Measurements from ENCODE around the gene CUTC.
"Not testable (repeated sequence)": the region's sequence is repeated elsewhere in the genome, so short reads cannot be mapped to it uniquely, and the experiment has no call there.

Gene CUTC

GRCh38 chr10:99732033-99732842, at the start of gene CUTC, which contains the start of gene COX15:
Gene CUTC, plus strand, starts transcription at chr10:99732234. Its CDS starts 115 bp downstream, at chr10:99732349.
Gene COX15, minus strand, starts transcription at chr10:99732127. Its CDS starts 78 bp downstream, at chr10:99732049.
- DNase-seq (ENCODE audit: low read depth), result peak; percentile 91

- no peak for DNase-seq (ENCODE audit: low read depth)
These were observed 49.3 kb upstream of the CUTC start for GRCh38 chr10:99682752-99683151.

GRCh38 chr10:99685597-99685967, 46.5 kb upstream of the CUTC start:
- no peak for DNase-seq (ENCODE audit: low read depth)

GRCh38 chr10:99689461-99689860, 42.6 kb upstream of the CUTC start:
- DNase-seq (ENCODE audit: low read depth), result no peak

- DNase-seq (ENCODE audit: low read depth), result no peak
These were observed 38.0 kb upstream of the CUTC start for GRCh38 chr10:99693933-99694583.

GRCh38 chr10:99695761-99696160, 36.3 kb upstream of the CUTC start:
- DNase-seq (ENCODE audit: low read depth), result no peak

- DNase-seq (ENCODE audit: low read depth), result no peak
These were observed 33.4 kb upstream of the CUTC start for GRCh38 chr10:99698504-99699080.

- DNase-seq (ENCODE audit: low read depth), result no peak
These were observed 31.4 kb upstream of the CUTC start for GRCh38 chr10:99700649-99701048.

- DNase-seq (ENCODE audit: low read depth), result no peak
These were observed 23.5 kb upstream of the CUTC start for GRCh38 chr10:99708428-99709012.

- no peak for DNase-seq (ENCODE audit: low read depth)
These were observed 22.4 kb upstream of the CUTC start for GRCh38 chr10:99709480-99710229.

- no peak for DNase-seq (ENCODE audit: low read depth)
These were observed 20.8 kb upstream of the CUTC start for GRCh38 chr10:99711129-99711719.

- no peak for DNase-seq (ENCODE audit: low read depth)
These were observed 17.6 kb upstream of the CUTC start for GRCh38 chr10:99714446-99714845.

- DNase-seq (ENCODE audit: low read depth), result no peak
These were observed 11.6 kb upstream of the CUTC start for GRCh38 chr10:99720387-99720786.

GRCh38 chr10:99730026-99730425, 2.0 kb upstream of the CUTC start:
- DNase-seq (ENCODE audit: low read depth), result no peak

GRCh38 chr10:99731306-99732032, 565 bp upstream of the CUTC start:
- no peak for DNase-seq (ENCODE audit: low read depth)

GRCh38 chr10:99733366-99733765, 1.3 kb downstream of the CUTC start:
- no peak for DNase-seq (ENCODE audit: low read depth)

GRCh38 chr10:99734111-99734510, 2.1 kb downstream of the CUTC start:
- DNase-seq (ENCODE audit: low read depth), result not testable (repeated sequence)

GRCh38 chr10:99740260-99740659, 8.2 kb downstream of the CUTC start:
- no peak for DNase-seq (ENCODE audit: low read depth)

GRCh38 chr10:99740933-99741559, 9.0 kb downstream of the CUTC start:
- DNase-seq (ENCODE audit: low read depth), result no peak

- DNase-seq (ENCODE audit: low read depth), result no peak
These were observed 10.2 kb downstream of the CUTC start for GRCh38 chr10:99742254-99742653.

All from activated T-cell treated with anti-CD3 and anti-CD28 coated beads for 1 hour (primary cell).